Uterus (tissue), 2 donors: ENCODE results near the gene AKR1E2.

Source experiments
- POLR2A ChIP-seq, 2 donors: fragments of 450-650 bp; IDR thresholded peaks; one replicate each; pipeline ENCODE4 v1.6.1; 2016; ENCODE audit warnings: antibody characterized with exemption in 2 of 2, mild to moderate bottlenecking in 1 of 2, moderate library complexity in 1 of 2
- TF ChIP-seq, protein P1 (sequence below), 4 experiments: fragments of 200-600 bp in 2 of 4; fragments of 450-650 bp in 2 of 4; sonication (generic) in 2 of 4; IDR thresholded peaks; one replicate each; pipeline ENCODE4 v1.5.1; 2016 to 2019; ENCODE audit warnings: antibody characterized with exemption in 4 of 4, mild to moderate bottlenecking in 2 of 4, moderate library complexity in 1 of 4

DNA sequence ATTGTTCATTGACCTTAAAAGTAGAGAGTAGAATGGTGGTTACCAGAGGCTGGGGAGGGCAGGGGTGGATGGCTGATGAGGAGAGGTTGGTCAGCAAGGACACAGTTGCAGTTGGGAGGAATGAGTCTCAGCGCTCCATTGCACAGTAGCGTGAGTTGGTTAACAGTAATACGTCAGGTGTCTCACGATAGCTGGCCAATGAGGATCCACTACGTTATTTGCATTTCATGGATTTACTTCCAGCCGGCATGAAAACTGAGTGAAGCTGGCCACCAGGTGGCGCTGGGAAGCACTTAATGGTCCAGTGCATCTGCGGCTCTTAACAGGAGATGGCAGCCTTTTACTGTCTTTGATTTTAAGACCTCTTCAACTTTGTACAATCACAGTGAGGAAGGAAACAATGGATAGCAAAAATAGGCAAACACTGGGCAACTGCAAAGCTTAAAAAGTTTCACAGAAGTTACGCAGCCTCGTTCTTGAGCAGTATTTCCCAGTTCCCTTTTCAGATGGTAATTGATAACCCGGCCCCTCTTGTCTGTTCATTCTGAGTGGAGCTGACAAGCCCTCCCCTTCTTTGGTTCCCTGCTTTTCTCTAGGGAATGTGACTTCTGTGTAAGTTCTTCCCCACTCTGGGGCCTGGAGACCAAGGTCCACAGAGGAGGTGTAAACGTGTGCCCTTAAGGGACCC, 23.7 kb downstream of the AKR1E2 start:
- no peak for TF ChIP-seq POLR2A (IDR thresholded peaks at IDR 0.05)
- TF ChIP-seq, protein P1, sequence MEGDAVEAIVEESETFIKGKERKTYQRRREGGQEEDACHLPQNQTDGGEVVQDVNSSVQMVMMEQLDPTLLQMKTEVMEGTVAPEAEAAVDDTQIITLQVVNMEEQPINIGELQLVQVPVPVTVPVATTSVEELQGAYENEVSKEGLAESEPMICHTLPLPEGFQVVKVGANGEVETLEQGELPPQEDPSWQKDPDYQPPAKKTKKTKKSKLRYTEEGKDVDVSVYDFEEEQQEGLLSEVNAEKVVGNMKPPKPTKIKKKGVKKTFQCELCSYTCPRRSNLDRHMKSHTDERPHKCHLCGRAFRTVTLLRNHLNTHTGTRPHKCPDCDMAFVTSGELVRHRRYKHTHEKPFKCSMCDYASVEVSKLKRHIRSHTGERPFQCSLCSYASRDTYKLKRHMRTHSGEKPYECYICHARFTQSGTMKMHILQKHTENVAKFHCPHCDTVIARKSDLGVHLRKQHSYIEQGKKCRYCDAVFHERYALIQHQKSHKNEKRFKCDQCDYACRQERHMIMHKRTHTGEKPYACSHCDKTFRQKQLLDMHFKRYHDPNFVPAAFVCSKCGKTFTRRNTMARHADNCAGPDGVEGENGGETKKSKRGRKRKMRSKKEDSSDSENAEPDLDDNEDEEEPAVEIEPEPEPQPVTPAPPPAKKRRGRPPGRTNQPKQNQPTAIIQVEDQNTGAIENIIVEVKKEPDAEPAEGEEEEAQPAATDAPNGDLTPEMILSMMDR (IDR thresholded peaks at IDR 0.05), result peak; percentile 96 to 99 (median 97)
